Measurements from ENCODE around the gene ZNF682.
"Not testable (repeated sequence)": the region's sequence is repeated elsewhere in the genome, so short reads cannot be mapped to it uniquely, and the experiment has no call there.

DNA sequence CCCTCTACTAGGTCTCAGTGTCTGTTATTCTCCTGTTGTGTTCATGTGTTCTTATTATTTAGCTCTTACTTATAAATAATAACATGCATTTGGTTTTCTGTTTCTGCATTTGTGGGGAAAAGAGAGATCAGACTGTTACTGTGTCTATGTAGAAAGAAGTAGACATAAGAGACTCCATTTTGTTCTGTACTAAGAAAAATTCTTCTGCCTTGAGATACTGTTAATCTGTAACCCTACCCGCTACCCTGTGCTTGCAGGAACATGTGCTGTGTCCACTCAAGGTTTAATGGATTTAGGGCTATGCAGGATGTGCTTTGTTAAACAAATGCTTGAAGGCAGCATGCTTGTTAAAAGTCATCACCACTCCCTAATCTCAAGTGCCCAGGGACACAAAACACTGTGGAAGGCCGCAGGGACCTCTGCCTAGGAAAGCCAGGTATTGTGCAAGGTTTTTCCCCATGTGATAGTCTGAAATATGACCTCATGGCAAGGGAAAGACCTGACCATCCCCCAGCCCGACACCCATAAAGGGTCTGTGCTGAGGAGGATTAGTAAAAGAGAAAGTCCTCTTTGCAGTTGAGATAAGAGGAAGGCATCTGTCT is 43.0 kb upstream of the ZNF682 start:
- TF ChIP-seq, protein P1, sequence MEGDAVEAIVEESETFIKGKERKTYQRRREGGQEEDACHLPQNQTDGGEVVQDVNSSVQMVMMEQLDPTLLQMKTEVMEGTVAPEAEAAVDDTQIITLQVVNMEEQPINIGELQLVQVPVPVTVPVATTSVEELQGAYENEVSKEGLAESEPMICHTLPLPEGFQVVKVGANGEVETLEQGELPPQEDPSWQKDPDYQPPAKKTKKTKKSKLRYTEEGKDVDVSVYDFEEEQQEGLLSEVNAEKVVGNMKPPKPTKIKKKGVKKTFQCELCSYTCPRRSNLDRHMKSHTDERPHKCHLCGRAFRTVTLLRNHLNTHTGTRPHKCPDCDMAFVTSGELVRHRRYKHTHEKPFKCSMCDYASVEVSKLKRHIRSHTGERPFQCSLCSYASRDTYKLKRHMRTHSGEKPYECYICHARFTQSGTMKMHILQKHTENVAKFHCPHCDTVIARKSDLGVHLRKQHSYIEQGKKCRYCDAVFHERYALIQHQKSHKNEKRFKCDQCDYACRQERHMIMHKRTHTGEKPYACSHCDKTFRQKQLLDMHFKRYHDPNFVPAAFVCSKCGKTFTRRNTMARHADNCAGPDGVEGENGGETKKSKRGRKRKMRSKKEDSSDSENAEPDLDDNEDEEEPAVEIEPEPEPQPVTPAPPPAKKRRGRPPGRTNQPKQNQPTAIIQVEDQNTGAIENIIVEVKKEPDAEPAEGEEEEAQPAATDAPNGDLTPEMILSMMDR (IDR thresholded peaks at IDR 0.05), result not testable (repeated sequence)
- TF ChIP-seq EP300 (IDR thresholded peaks at IDR 0.05), result not testable (repeated sequence)
